Activated B cell treated with CpG ODN at 0.5 μM for 24 hours (primary cell): ENCODE results near the gene MTMR3. TPM values are rescaled to one million over a fixed set of nuclear protein-coding genes. Genes with fewer than 3 reads are reported as not detected.

Experiments
- ATAC-seq: fragments of 200-7000 bp; cut with Tn5 transposase; one replicate; pipeline ENCODE4 v1.10.0; 2021; ENCODE audit warnings: low read depth, mild to moderate bottlenecking, moderate library complexity
- CTCF ChIA-PET: fragments of 350-600 bp; sonication (Branson Sonifier 250); formaldehyde crosslinking; loops from one replicate; lab custom pipeline; 2021; ENCODE audit warnings: antibody characterized with exemption; lab: Charles Lee
- POLR2A ChIA-PET: fragments of 350-600 bp; sonication (Branson Sonifier 250); formaldehyde crosslinking; loops from one replicate; lab custom pipeline; 2021; ENCODE audit warnings: antibody characterized with exemption; lab: Charles Lee
- DNase-seq: peaks from one replicate; pipeline ENCODE4 v3.0.0; 2022
- H3K27ac Mint-ChIP-seq: one replicate; pipeline ENCODE4 v1.8.0; 2020; ENCODE audit warnings: mixed read lengths
- H3K27me3 Mint-ChIP-seq: one replicate; pipeline ENCODE4 v1.8.0; 2021; ENCODE audit warnings: mixed read lengths
- H3K36me3 Mint-ChIP-seq: one replicate; pipeline ENCODE4 v1.8.0; 2021; ENCODE audit warnings: low read depth, mixed read lengths
- H3K4me1 Mint-ChIP-seq: one replicate; pipeline ENCODE4 v1.8.0; 2021; ENCODE audit warnings: mixed read lengths
- H3K4me3 Mint-ChIP-seq: one replicate; pipeline ENCODE4 v1.8.0; 2020; ENCODE audit warnings: mild to moderate bottlenecking, mixed read lengths
- H3K9me3 Mint-ChIP-seq: one replicate; pipeline ENCODE4 v1.8.0; 2020; ENCODE audit warnings: mixed read lengths
- intact Hi-C: fragments of 100-400 bp; cut with micrococcal nuclease; formaldehyde crosslinking; loops from one replicate; pipeline ENCODE4 v1.15.1; 2024
- total RNA-seq: library from RNA; stranded (reverse); gene quantifications from 2 replicates; pipeline ENCODE4 v1.2.3, GENCODE V29; 2022
- TF ChIP-seq, protein P1 (sequence below): fragments of 200-600 bp; IDR thresholded peaks from one replicate; pipeline ENCODE4 v1.8.0; 2022; ENCODE audit warnings: antibody characterized with exemption, mild to moderate bottlenecking

MTMR3 gene
- total RNA-seq, 1 donor from 2014 or later, result 36.6 TPM

DNA sequence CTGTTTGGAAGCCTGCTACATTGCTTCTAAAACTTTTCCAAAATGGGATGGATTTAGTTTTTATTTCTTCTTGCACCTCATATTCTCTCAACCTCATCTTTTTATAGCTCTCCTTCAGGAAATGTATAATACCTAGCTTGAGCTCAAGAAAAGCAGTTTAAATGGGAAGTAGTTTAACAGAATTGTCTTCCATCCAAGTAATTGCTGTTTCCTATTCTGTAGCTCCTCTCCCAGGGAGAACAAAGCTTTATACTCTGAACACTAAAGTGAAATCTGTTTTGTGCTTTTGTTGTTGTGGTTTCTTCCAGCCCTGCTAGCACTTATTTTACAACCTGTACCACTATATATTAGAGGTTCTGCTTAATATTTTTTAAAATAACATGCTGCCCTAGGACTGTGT, 114.1 kb downstream of the MTMR3 start:
- no peaks in the 10 kb centered on the region for H3K4me1 Mint-ChIP-seq
- no peak overlapping the region for H3K27ac Mint-ChIP-seq
- H3K9me3 Mint-ChIP-seq, result no peaks in the 10 kb centered on the region
- ATAC-seq (no peak), DNase-seq (no peak)
- POLR2A ChIA-PET, result no interaction called here
- peaks cover 72% of the 10 kb centered on the region for H3K36me3 Mint-ChIP-seq
- TF ChIP-seq, protein P1, sequence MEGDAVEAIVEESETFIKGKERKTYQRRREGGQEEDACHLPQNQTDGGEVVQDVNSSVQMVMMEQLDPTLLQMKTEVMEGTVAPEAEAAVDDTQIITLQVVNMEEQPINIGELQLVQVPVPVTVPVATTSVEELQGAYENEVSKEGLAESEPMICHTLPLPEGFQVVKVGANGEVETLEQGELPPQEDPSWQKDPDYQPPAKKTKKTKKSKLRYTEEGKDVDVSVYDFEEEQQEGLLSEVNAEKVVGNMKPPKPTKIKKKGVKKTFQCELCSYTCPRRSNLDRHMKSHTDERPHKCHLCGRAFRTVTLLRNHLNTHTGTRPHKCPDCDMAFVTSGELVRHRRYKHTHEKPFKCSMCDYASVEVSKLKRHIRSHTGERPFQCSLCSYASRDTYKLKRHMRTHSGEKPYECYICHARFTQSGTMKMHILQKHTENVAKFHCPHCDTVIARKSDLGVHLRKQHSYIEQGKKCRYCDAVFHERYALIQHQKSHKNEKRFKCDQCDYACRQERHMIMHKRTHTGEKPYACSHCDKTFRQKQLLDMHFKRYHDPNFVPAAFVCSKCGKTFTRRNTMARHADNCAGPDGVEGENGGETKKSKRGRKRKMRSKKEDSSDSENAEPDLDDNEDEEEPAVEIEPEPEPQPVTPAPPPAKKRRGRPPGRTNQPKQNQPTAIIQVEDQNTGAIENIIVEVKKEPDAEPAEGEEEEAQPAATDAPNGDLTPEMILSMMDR, result no peak
- no peaks in the 10 kb centered on the region for H3K27me3 Mint-ChIP-seq
- intact Hi-C loops, result no loop called here
- no peak overlapping the region for H3K4me3 Mint-ChIP-seq
- CTCF ChIA-PET, result interaction anchor here (3.1 kb wide), 1 partner anchor 8 kb away, joined by 16 read pairs; no protein-coding TSS in a partner anchor

DNA sequence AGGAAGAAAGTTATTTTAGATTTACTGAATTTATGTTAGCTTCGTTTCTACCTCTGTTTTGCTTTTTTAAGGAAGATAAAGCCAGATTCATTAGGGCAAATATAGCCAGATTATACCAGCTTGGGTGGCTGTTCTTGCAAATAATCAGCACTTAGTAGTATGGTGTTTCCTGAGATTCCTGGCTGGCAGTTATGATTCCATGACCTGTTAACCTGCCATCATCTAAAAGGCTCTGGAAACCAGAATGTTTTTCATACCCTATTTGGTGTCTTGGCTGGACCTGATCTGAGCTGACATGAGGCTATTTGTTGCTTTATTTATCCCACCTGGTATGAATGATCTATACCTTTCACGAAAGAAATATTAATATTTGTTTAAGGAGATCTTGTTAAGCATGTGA, 114.5 kb downstream of the MTMR3 start:
- ATAC-seq (no peak), DNase-seq (no peak)
- intact Hi-C loops, result no loop called here
- no peak overlapping the region for H3K27ac Mint-ChIP-seq
- H3K4me1 Mint-ChIP-seq, result no peaks in the 10 kb centered on the region
- TF ChIP-seq, protein P1, result no peak
- no peaks in the 10 kb centered on the region for H3K27me3 Mint-ChIP-seq
- no peaks in the 10 kb centered on the region for H3K9me3 Mint-ChIP-seq
- peaks cover 70% of the 10 kb centered on the region for H3K36me3 Mint-ChIP-seq
- POLR2A ChIA-PET, result no interaction called here
- CTCF ChIA-PET, result interaction anchor here (1.0 to 3.1 kb wide), 2 partner anchors 8 to 308 kb away, joined by 3 to 16 read pairs; no protein-coding TSS in a partner anchor
- no peak overlapping the region for H3K4me3 Mint-ChIP-seq

DNA sequence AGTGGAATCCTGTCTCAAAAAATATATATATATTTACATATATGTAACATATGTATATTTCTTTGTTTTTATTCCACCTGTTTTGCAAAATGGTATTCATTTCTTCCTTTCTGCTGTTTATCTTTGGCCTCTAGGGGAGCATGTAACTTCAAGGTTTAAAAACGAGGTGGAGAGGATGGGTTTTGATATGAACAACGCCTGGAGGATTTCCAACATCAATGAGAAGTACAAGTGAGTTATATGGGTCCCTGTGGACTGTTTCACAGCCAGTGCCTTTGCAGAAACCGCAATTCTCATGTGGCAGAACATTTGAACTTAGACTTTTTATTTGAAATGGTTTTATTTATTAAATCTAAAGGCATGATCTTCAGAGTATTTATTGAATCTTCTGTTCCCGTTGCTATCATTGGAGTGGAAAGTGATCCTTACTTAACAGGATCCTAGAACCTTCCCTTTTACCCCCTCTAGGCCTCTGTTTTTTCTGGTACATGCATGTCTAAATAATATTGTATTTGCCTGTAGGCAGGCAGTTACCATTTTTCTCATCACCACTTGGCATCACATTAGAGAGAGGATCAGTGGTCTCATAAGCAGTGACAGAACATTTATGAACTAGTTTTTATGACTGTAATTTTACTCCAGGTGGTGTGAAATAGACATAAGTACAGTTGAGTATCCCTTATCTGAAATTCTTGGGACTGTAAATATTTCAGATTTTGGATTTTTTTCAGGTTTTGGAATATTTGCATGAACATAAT, 115.8 kb downstream of the MTMR3 start:
- H3K9me3 Mint-ChIP-seq, result no peaks in the 10 kb centered on the region
- TF ChIP-seq, protein P1, result no peak
- ChIA-PET CTCF (interaction anchor here (0.9 to 1.0 kb wide), 2 partner anchors 309 to 373 kb away, joined by 3 read pairs; no protein-coding TSS in a partner anchor), POLR2A (no interaction called here)
- no peak overlapping the region for H3K4me3 Mint-ChIP-seq
- H3K27ac Mint-ChIP-seq, result no peak overlapping the region
- H3K27me3 Mint-ChIP-seq, result no peaks in the 10 kb centered on the region
- H3K4me1 Mint-ChIP-seq, result no peaks in the 10 kb centered on the region
- no peak for DNase-seq
- intact Hi-C loops, result no loop called here
- H3K36me3 Mint-ChIP-seq, result peaks cover 68% of the 10 kb centered on the region
- ATAC-seq, result no peak

DNA sequence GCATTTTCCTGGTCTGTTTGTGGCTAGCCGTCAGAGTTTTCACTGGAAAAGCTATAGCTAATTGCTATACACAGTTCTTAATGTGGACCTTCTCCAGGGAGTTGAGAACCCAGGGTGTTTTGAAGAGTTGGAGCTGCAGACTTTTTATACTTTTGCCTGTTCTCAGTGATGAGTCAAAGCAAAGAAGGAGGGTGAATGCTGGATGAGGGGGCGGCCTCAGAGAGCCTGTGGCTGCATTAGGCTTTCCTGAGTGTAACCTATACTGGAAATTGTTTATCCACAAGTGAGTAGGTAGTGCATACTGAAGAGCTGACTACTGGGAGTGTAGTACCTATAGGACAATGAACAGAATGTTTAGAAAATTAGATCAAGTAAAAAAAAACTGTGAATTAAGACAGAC, 117.6 kb downstream of the MTMR3 start:
- H3K9me3 Mint-ChIP-seq, result no peaks in the 10 kb centered on the region
- ATAC-seq (no peak), DNase-seq (no peak)
- no peaks in the 10 kb centered on the region for H3K27me3 Mint-ChIP-seq
- H3K4me3 Mint-ChIP-seq, result no peak overlapping the region
- TF ChIP-seq, protein P1, result no peak
- CTCF ChIA-PET, result no interaction called here
- H3K36me3 Mint-ChIP-seq, result peaks cover 62% of the 10 kb centered on the region
- intact Hi-C loops, result no loop called here
- no peak overlapping the region for H3K27ac Mint-ChIP-seq
- no peaks in the 10 kb centered on the region for H3K4me1 Mint-ChIP-seq
- POLR2A ChIA-PET, result no interaction called here

DNA sequence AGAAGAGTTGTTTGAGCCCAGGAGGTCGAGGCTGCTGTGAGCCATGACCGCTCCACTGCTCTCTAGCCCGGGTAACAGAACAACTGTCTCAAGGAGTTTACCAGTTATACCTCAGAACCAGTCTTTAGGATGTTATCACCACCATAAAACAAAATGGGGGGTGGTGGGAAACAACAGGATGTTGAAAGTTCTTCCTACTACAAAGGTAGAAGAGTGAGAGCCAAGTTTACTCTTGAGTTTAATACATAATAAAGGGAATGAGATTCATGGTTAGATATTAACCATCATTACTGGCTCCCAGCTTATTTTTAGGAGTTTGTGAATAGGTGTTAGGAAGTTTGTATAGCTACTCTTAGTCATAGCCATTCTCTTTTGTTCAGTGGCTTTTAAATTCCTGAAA, 118.5 kb downstream of the MTMR3 start:
- no peak for ATAC-seq
- H3K27me3 Mint-ChIP-seq, result no peaks in the 10 kb centered on the region
- H3K36me3 Mint-ChIP-seq, result peaks cover 62% of the 10 kb centered on the region
- POLR2A ChIA-PET, result no interaction called here
- TF ChIP-seq, protein P1, result no peak
- intact Hi-C loops, result no loop called here
- H3K4me1 Mint-ChIP-seq, result no peaks in the 10 kb centered on the region
- H3K27ac Mint-ChIP-seq, result no peak overlapping the region
- H3K9me3 Mint-ChIP-seq, result no peaks in the 10 kb centered on the region
- CTCF ChIA-PET, result interaction anchor here (0.5 kb wide), 1 partner anchor 390 kb away, joined by 3 read pairs; no protein-coding TSS in a partner anchor
- H3K4me3 Mint-ChIP-seq, result no peak overlapping the region
- DNase-seq, result no peak
